Hepatocyte (in vitro differentiated cells): ENCODE results near the gene MAFF. TPM values are rescaled to one million over a fixed set of nuclear protein-coding genes. Genes with fewer than 3 reads are reported as not detected.

ENCODE experiments used
- DNase-seq: peaks from one replicate; pipeline ENCODE4 v3.0.0-alpha.2; 2016; ENCODE audit warnings: low spot score
- H2AFZ ChIP-seq: fragments of 200-600 bp; sonication (generic); 2 replicates; pipeline ENCODE4 v1.6.0; 2016; ENCODE audit warnings: antibody characterized with exemption, mild to moderate bottlenecking
- H3K27ac ChIP-seq: fragments of 200-600 bp; sonication (generic); 2 replicates; pipeline ENCODE4 v1.5.1; 2016; ENCODE audit warnings: mild to moderate bottlenecking
- H3K27me3 ChIP-seq: fragments of 200-600 bp; sonication (generic); 2 replicates; pipeline ENCODE4 v1.6.1; 2016
- H3K36me3 ChIP-seq: fragments of 200-600 bp; sonication (generic); replicated peaks from 2 replicates; pipeline ENCODE4 v1.5.1; 2016; ENCODE audit warnings: low read depth; ENCODE audit not compliant: insufficient read depth
- H3K4me1 ChIP-seq: fragments of 200-600 bp; sonication (generic); 2 replicates; pipeline ENCODE4 v1.5.1; 2016; ENCODE audit warnings: mild to moderate bottlenecking, moderate library complexity; ENCODE audit not compliant: insufficient read depth
- H3K4me2 ChIP-seq: fragments of 200-600 bp; sonication (generic); 2 replicates; pipeline ENCODE4 v1.6.0; 2016
- H3K4me3 ChIP-seq: fragments of 200-600 bp; sonication (generic); 2 replicates; pipeline ENCODE4 v1.5.1; 2016; ENCODE audit warnings: mild to moderate bottlenecking
- H3K79me2 ChIP-seq: fragments of 200-600 bp; sonication (generic); 2 replicates; pipeline ENCODE4 v1.6.0; 2017; ENCODE audit warnings: mild to moderate bottlenecking
- H3K9me2 ChIP-seq: fragments of 200-600 bp; sonication (generic); replicated peaks from 2 replicates; pipeline ENCODE4 v1.6.0; 2017; ENCODE audit warnings: mild to moderate bottlenecking; ENCODE audit not compliant: insufficient read depth
- H3K9me3 ChIP-seq: fragments of 200-600 bp; sonication (generic); 2 replicates; pipeline ENCODE4 v1.5.1; 2016; ENCODE audit warnings: low read depth, mild to moderate bottlenecking
- H4K20me1 ChIP-seq: fragments of 200-600 bp; sonication (generic); 2 replicates; pipeline ENCODE4 v1.6.0; 2016; ENCODE audit warnings: mild to moderate bottlenecking; ENCODE audit not compliant: insufficient read depth, poor library complexity, severe bottlenecking
- CTCF ChIP-seq: fragments of 200-600 bp; sonication (generic); IDR thresholded peaks from 2 replicates; pipeline ENCODE4 v1.5.1; 2016; ENCODE audit warnings: antibody characterized with exemption, mild to moderate bottlenecking; ENCODE audit not compliant: poor library complexity
- EZH2 ChIP-seq: fragments of 200-600 bp; sonication (generic); IDR thresholded peaks from 2 replicates; pipeline ENCODE4 v1.6.1; 2016; ENCODE audit warnings: antibody characterized with exemption, mild to moderate bottlenecking, borderline replicate concordance
- EZH2phosphoT487 ChIP-seq: fragments of 200-600 bp; sonication (generic); IDR thresholded peaks from one replicate; pipeline ENCODE4 v1.6.1; 2018; ENCODE audit warnings: antibody characterized with exemption, mild to moderate bottlenecking, low read depth, moderate library complexity; ENCODE audit not compliant: unreplicated experiment, severe bottlenecking
- WGBS: methylation state at CpG from one replicate; pipeline ENCODE4 v1.1.6; 2016; ENCODE audit warnings: low lambda C conversion rate; ENCODE audit errors: missing lambda C conversion rate; 5-methylcytosine and 5-hydroxymethylcytosine counted together
- polyA plus RNA-seq: library from polyadenylated mRNA; unstranded; fragments of >200 nt; fragmentation: Nextera tagmentation; extraction: Ambion mirVana; gene quantifications from 2 replicates; pipeline ENCODE4 v1.2.1, GENCODE V29; 2016
- total RNA-seq: library from RNA; depleted of rRNA; stranded (reverse); fragments of >200 nt; gene quantifications from 2 replicates; pipeline ENCODE4 v1.2.3, GENCODE V29; 2014

The MAFF gene
- total and polyA plus RNA-seq, 2 experiments from 2014 or later, result 67.2 to 70.4 TPM

GRCh38 chr22:38171927-38172831, 29.6 kb upstream of the MAFF start:
- DNase-seq, result no peak
- no peaks in the 10 kb centered on the region for H3K36me3 ChIP-seq
- H2AFZ ChIP-seq, result no peak overlapping the region
- H3K9me2 ChIP-seq, result no peaks in the 10 kb centered on the region
- H3K79me2 ChIP-seq, result peaks cover 5% of the 10 kb centered on the region
- no peak overlapping the region for H3K4me2 ChIP-seq
- H4K20me1 ChIP-seq, result no peaks in the 10 kb centered on the region
- no peak overlapping the region for H3K4me3 ChIP-seq
- no peak for TF ChIP-seq EZH2phosphoT487
- H3K9me3 ChIP-seq, result no peaks in the 10 kb centered on the region
- no peaks in the 10 kb centered on the region for H3K27me3 ChIP-seq
- 74% methylated on average over 16 of the region's 16 CpGs for WGBS
- no peaks in the 10 kb centered on the region for H3K4me1 ChIP-seq
- no peak overlapping the region for H3K27ac ChIP-seq

- H3K9me3 ChIP-seq, result no peaks in the 10 kb centered on the region
- H3K27ac ChIP-seq, result no peak overlapping the region
- no peaks in the 10 kb centered on the region for H4K20me1 ChIP-seq
- H3K4me2 ChIP-seq, result no peak overlapping the region
- WGBS, result 69% methylated on average over 16 of the region's 16 CpGs
- no peak for DNase-seq
- H3K36me3 ChIP-seq, result no peaks in the 10 kb centered on the region
- H3K4me3 ChIP-seq, result no peak overlapping the region
- TF ChIP-seq EZH2phosphoT487 (no peak), EZH2 (no peak), CTCF (no peak)
- no peaks in the 10 kb centered on the region for H3K27me3 ChIP-seq
- no peak overlapping the region for H2AFZ ChIP-seq
- peaks cover 3% of the 10 kb centered on the region for H3K4me1 ChIP-seq
- H3K9me2 ChIP-seq, result no peaks in the 10 kb centered on the region
- H3K79me2 ChIP-seq, result peaks cover 5% of the 10 kb centered on the region
These were observed 28.8 kb upstream of the MAFF start for GRCh38 chr22:38172832-38173640.

GRCh38 chr22:38173641-38173906, 28.2 kb upstream of the MAFF start:
- H3K79me2 ChIP-seq, result peaks cover 7% of the 10 kb centered on the region
- H3K9me3 ChIP-seq, result no peaks in the 10 kb centered on the region
- no peaks in the 10 kb centered on the region for H4K20me1 ChIP-seq
- H3K27ac ChIP-seq, result no peak overlapping the region
- no peak overlapping the region for H2AFZ ChIP-seq
- H3K4me3 ChIP-seq, result no peak overlapping the region
- no peak overlapping the region for H3K4me2 ChIP-seq
- WGBS, result 97% methylated on average over 4 of the region's 4 CpGs
- H3K36me3 ChIP-seq, result no peaks in the 10 kb centered on the region
- no peaks in the 10 kb centered on the region for H3K9me2 ChIP-seq
- H3K27me3 ChIP-seq, result no peaks in the 10 kb centered on the region
- H3K4me1 ChIP-seq, result peaks cover 3% of the 10 kb centered on the region
- TF ChIP-seq EZH2phosphoT487, result no peak
- TF ChIP-seq CTCF, result no peak
- TF ChIP-seq EZH2, result no peak
- DNase-seq, result no peak

GRCh38 chr22:38174626-38175025, 27.2 kb upstream of the MAFF start:
- Histone ChIP-seq H3K9me3 (no peaks in the 10 kb centered on the region), H3K4me2 (no peak overlapping the region), H3K4me1 (peaks cover 6% of the 10 kb centered on the region), H3K9me2 (no peaks in the 10 kb centered on the region), H3K27me3 (no peaks in the 10 kb centered on the region), H3K27ac (no peak overlapping the region), H4K20me1 (no peaks in the 10 kb centered on the region), H2AFZ (no peak overlapping the region), H3K36me3 (no peaks in the 10 kb centered on the region), H3K79me2 (peaks cover 14% of the 10 kb centered on the region), H3K4me3 (no peak overlapping the region)
- WGBS, result 78% methylated on average over 13 of the region's 14 CpGs
- no peak for TF ChIP-seq EZH2phosphoT487
- TF ChIP-seq CTCF, result no peak
- no peak for TF ChIP-seq EZH2
- no peak for DNase-seq
